Central memory CD8-positive, alpha-beta T cell (primary cell): ENCODE results near the gene PRCD.
"Not testable (repeated sequence)": the region's sequence is repeated elsewhere in the genome, so short reads cannot be mapped to it uniquely, and the experiment has no call there.

Experiments used
- ATAC-seq: fragments of 150-1000 bp; cut with Tn5 transposase; replicated peaks from 2 replicates; pipeline ENCODE4 v1.10.0; 2022; ENCODE audit warnings: mild to moderate bottlenecking, moderate FRiP score, moderate number of reproducible peaks; ENCODE audit not compliant: poor library complexity, severe bottlenecking; ENCODE audit errors: extremely low read depth
- DNase-seq, 2 donors: peaks; one replicate each; pipeline ENCODE4 v3.0.0; 2021; ENCODE audit warnings: low spot score in 2 of 2
- H3K27ac Mint-ChIP-seq: one replicate; pipeline ENCODE4 v1.8.0; 2022; ENCODE audit warnings: low read depth, mild to moderate bottlenecking, moderate library complexity, mixed read lengths
- H3K27me3 Mint-ChIP-seq: one replicate; pipeline ENCODE4 v1.8.0; 2022; ENCODE audit warnings: mixed read lengths
- H3K36me3 Mint-ChIP-seq: one replicate; pipeline ENCODE4 v1.8.0; 2022; ENCODE audit warnings: mild to moderate bottlenecking, moderate library complexity, mixed read lengths; ENCODE audit not compliant: insufficient read depth
- H3K4me1 Mint-ChIP-seq: one replicate; pipeline ENCODE4 v1.8.0; 2022; ENCODE audit warnings: mixed read lengths
- H3K4me3 Mint-ChIP-seq: one replicate; pipeline ENCODE4 v1.8.0; 2022; ENCODE audit warnings: mild to moderate bottlenecking, moderate library complexity, mixed read lengths
- H3K9me3 Mint-ChIP-seq: one replicate; pipeline ENCODE4 v1.8.0; 2022; ENCODE audit warnings: mixed read lengths

Gene PRCD

GRCh38 chr17:76561799-76562268 lies 22.0 kb downstream of the PRCD start:
- H3K36me3 Mint-ChIP-seq = peaks cover 66% of the 10 kb centered on the region
- peak overlapping the region; percentile 100 for H3K27ac Mint-ChIP-seq
- ATAC-seq = no peak
- no peaks in the 10 kb centered on the region for H3K9me3 Mint-ChIP-seq
- H3K4me1 Mint-ChIP-seq = peaks cover 71% of the 10 kb centered on the region
- no peak for DNase-seq
- H3K4me3 Mint-ChIP-seq = peak overlapping the region; percentile 98
- H3K27me3 Mint-ChIP-seq = no peaks in the 10 kb centered on the region

GRCh38 chr17:76562734-76563148 lies 22.9 kb downstream of the PRCD start:
- no peaks in the 10 kb centered on the region for H3K27me3 Mint-ChIP-seq
- no peaks in the 10 kb centered on the region for H3K9me3 Mint-ChIP-seq
- H3K4me3 Mint-ChIP-seq = peak overlapping the region; percentile 62
- H3K27ac Mint-ChIP-seq = peak overlapping the region; percentile 87
- peaks cover 71% of the 10 kb centered on the region for H3K4me1 Mint-ChIP-seq
- no peak for DNase-seq
- no peak for ATAC-seq
- peaks cover 57% of the 10 kb centered on the region for H3K36me3 Mint-ChIP-seq

- Mint-ChIP-seq H3K4me1 (peaks cover 71% of the 10 kb centered on the region), H3K36me3 (peaks cover 53% of the 10 kb centered on the region), H3K4me3 (peak overlapping the region; percentile 62), H3K27ac (peak overlapping the region; percentile 87)
- not testable (repeated sequence) for ATAC-seq, H3K27me3 Mint-ChIP-seq, DNase-seq, H3K9me3 Mint-ChIP-seq
Measured at GRCh38 chr17:76563359-76563758, 23.5 kb downstream of the PRCD start.

- H3K4me3 Mint-ChIP-seq, DNase-seq, ATAC-seq, H3K27me3 Mint-ChIP-seq, H3K9me3 Mint-ChIP-seq: not testable (repeated sequence)
- peaks cover 53% of the 10 kb centered on the region for H3K36me3 Mint-ChIP-seq
- H3K4me1 Mint-ChIP-seq = peaks cover 63% of the 10 kb centered on the region
- peak overlapping the region; percentile 77 for H3K27ac Mint-ChIP-seq
Measured at GRCh38 chr17:76564991-76565727, 25.3 kb downstream of the PRCD start.

GRCh38 chr17:76565728-76566612 lies 26.1 kb downstream of the PRCD start:
- Mint-ChIP-seq H3K36me3 (peaks cover 48% of the 10 kb centered on the region), H3K4me1 (peaks cover 55% of the 10 kb centered on the region), H3K9me3 (no peaks in the 10 kb centered on the region), H3K4me3 (no peak overlapping the region), H3K27ac (peak overlapping the region; percentile 77), H3K27me3 (no peaks in the 10 kb centered on the region)
- no peak for DNase-seq
- no peak for ATAC-seq

GRCh38 chr17:76566613-76566943 lies 26.7 kb downstream of the PRCD start:
- DNase-seq (no peak), ATAC-seq (no peak)
- Mint-ChIP-seq H3K27me3 (no peaks in the 10 kb centered on the region), H3K4me3 (no peak overlapping the region), H3K4me1 (peaks cover 49% of the 10 kb centered on the region), H3K9me3 (no peaks in the 10 kb centered on the region), H3K27ac (peak overlapping the region; percentile 77), H3K36me3 (peaks cover 42% of the 10 kb centered on the region)

GRCh38 chr17:76566988-76567431 lies 27.2 kb downstream of the PRCD start:
- Mint-ChIP-seq H3K36me3 (peaks cover 38% of the 10 kb centered on the region), H3K4me1 (peaks cover 45% of the 10 kb centered on the region), H3K27ac (peak overlapping the region; percentile 77), H3K9me3 (no peaks in the 10 kb centered on the region), H3K27me3 (no peaks in the 10 kb centered on the region), H3K4me3 (peak overlapping the region; percentile 16)
- no peak for DNase-seq
- ATAC-seq = no peak

GRCh38 chr17:76567634-76568432 lies 28.0 kb downstream of the PRCD start:
- H3K27ac Mint-ChIP-seq = peak overlapping the region; percentile 33
- H3K4me1 Mint-ChIP-seq = peaks cover 40% of the 10 kb centered on the region
- DNase-seq (no peak), ATAC-seq (peak; percentile 35)
- H3K4me3 Mint-ChIP-seq = peak overlapping the region; percentile 16
- H3K36me3 Mint-ChIP-seq = peaks cover 36% of the 10 kb centered on the region
- H3K9me3 Mint-ChIP-seq = no peaks in the 10 kb centered on the region
- no peaks in the 10 kb centered on the region for H3K27me3 Mint-ChIP-seq

GRCh38 chr17:76568811-76569221 lies 29.0 kb downstream of the PRCD start:
- ATAC-seq (no peak), DNase-seq (no peak)
- peak overlapping the region; percentile 33 for H3K27ac Mint-ChIP-seq
- H3K36me3 Mint-ChIP-seq = peaks cover 29% of the 10 kb centered on the region
- no peak overlapping the region for H3K4me3 Mint-ChIP-seq
- no peaks in the 10 kb centered on the region for H3K27me3 Mint-ChIP-seq
- peaks cover 36% of the 10 kb centered on the region for H3K4me1 Mint-ChIP-seq
- no peaks in the 10 kb centered on the region for H3K9me3 Mint-ChIP-seq

- Mint-ChIP-seq H3K4me3 (no peak overlapping the region), H3K27me3 (no peaks in the 10 kb centered on the region), H3K27ac (no peak overlapping the region), H3K9me3 (no peaks in the 10 kb centered on the region), H3K4me1 (peaks cover 36% of the 10 kb centered on the region), H3K36me3 (peaks cover 22% of the 10 kb centered on the region)
- DNase-seq (no peak), ATAC-seq (no peak)
Measured at GRCh38 chr17:76569607-76570279, 29.9 kb downstream of the PRCD start.

GRCh38 chr17:76570457-76570856 lies 30.6 kb downstream of the PRCD start:
- Mint-ChIP-seq H3K27me3 (no peaks in the 10 kb centered on the region), H3K4me1 (peaks cover 33% of the 10 kb centered on the region), H3K27ac (no peak overlapping the region), H3K9me3 (no peaks in the 10 kb centered on the region), H3K4me3 (no peak overlapping the region), H3K36me3 (peaks cover 15% of the 10 kb centered on the region)
- ATAC-seq (no peak), DNase-seq (no peak)
